ENCODE results near the gene TMEM202. TPM values are rescaled to one million over a fixed set of nuclear protein-coding genes. Genes with fewer than 3 reads are reported as not detected.

TMEM202 gene
- total and polyA plus RNA-seq, 2 donors (not counting 3 experiments of a cell fraction or from before 2014, with no cell fraction given): not detected

- H3K27me3 ChIP-seq (ENCODE audit: control insufficient read depth in 2 of 2, insufficient read depth in 2 of 2, low read length in 2 of 2): no peaks in the 10 kb centered on the region
- no peak overlapping the region for H3K4me2 ChIP-seq (ENCODE audit: insufficient read depth, low read length)
- BruUV-seq (replicated peaks): no TSS peak
- ChIA-PET POLR2A (no interaction called here), CTCF (interaction anchor here (1.3 kb wide), 1 partner anchor 159 kb away, joined by 3 read pairs; no protein-coding TSS in a partner anchor)
- H3K27ac ChIP-seq (ENCODE audit: insufficient read depth, low read depth, low read length): no peak overlapping the region
- intact Hi-C loops (cut with micrococcal nuclease): no loop called here
- DNase-seq (ENCODE audit: low read depth, low spot score): peak; percentile 59
- H3K36me3 ChIP-seq (ENCODE audit: control insufficient read depth in 2 of 2, extremely low read depth in 1 of 2, insufficient read depth in 2 of 2, low read length in 2 of 2): peaks cover 5 to 12% of the 10 kb centered on the region in 2 experiments
- FAIRE-seq: peak; percentile 70
- no peaks in the 10 kb centered on the region for H3K9me3 ChIP-seq (replicated peaks; ENCODE audit: control insufficient read depth, insufficient read depth, low read length)
- peaks cover 8% of the 10 kb centered on the region for H3K4me1 ChIP-seq (ENCODE audit: control insufficient read depth, extremely low read depth, insufficient read depth, low read length)
- H4K20me1 ChIP-seq (replicated peaks; ENCODE audit: control insufficient read depth, extremely low read depth, insufficient read depth, low read length): no peaks in the 10 kb centered on the region
- dilution Hi-C loops (cut with MboI; ENCODE audit: extremely low pct_ligation_motif_present, low sequenced_read_pairs): no loop called here
- no peak overlapping the region for H2AFZ ChIP-seq (ENCODE audit: low read depth, low read length)
- no peak overlapping the region for H3K4me3 ChIP-seq (replicated peaks in 1 of 3; ENCODE audit: insufficient read depth in 1 of 3, low read depth in 1 of 3, low read length in 3 of 3)
- TF ChIP-seq MAX (IDR thresholded peaks at IDR 0.05; ENCODE audit: insufficient read depth, insufficient read length) (peak; percentile 8), POLR2AphosphoS5 (IDR thresholded peaks at IDR 0.05; ENCODE audit: insufficient read depth, low read depth, low read length) (no peak)
- H3K79me2 ChIP-seq (ENCODE audit: control insufficient read depth, insufficient read depth, low read length): peaks cover 2% of the 10 kb centered on the region
- peaks cover 5% of the 10 kb centered on the region for H3K9me1 ChIP-seq (replicated peaks; ENCODE audit: control insufficient read depth, extremely low read depth, insufficient read depth, low read length)
- no peak overlapping the region for H3K9ac ChIP-seq (replicated peaks; ENCODE audit: extremely low read depth, insufficient read depth, low read length)
Observed at GRCh38 chr15:72358650-72359171, 39.4 kb upstream of the TMEM202 start.

- FAIRE-seq: no peak
- peaks cover 2% of the 10 kb centered on the region for H3K79me2 ChIP-seq (ENCODE audit: control insufficient read depth, insufficient read depth, low read length)
Observed at GRCh38 chr15:72361176-72361575, 36.9 kb upstream of the TMEM202 start.

More at GRCh38 chr15:72361176-72361575, 36.9 kb upstream of the TMEM202 start:
- peaks cover under 1 to 4% of the 10 kb centered on the region in 2 experiments for H3K36me3 ChIP-seq (ENCODE audit: control insufficient read depth in 2 of 2, extremely low read depth in 1 of 2, insufficient read depth in 2 of 2, low read length in 2 of 2)
- no peak overlapping the region for H3K9ac ChIP-seq (replicated peaks; ENCODE audit: extremely low read depth, insufficient read depth, low read length)
- H3K4me1 ChIP-seq (ENCODE audit: control insufficient read depth, extremely low read depth, insufficient read depth, low read length): peaks cover 8% of the 10 kb centered on the region
- no peak overlapping the region for H3K4me3 ChIP-seq (replicated peaks in 1 of 3; ENCODE audit: insufficient read depth in 1 of 3, low read depth in 1 of 3, low read length in 3 of 3)
- dilution Hi-C loops (cut with MboI; ENCODE audit: extremely low pct_ligation_motif_present, low sequenced_read_pairs) (no loop called here), intact Hi-C loops (cut with micrococcal nuclease) (no loop called here)
- no peaks in the 10 kb centered on the region for H3K27me3 ChIP-seq (ENCODE audit: control insufficient read depth in 2 of 2, insufficient read depth in 2 of 2, low read length in 2 of 2)
- no peak overlapping the region for H3K4me2 ChIP-seq (ENCODE audit: insufficient read depth, low read length)
- ChIA-PET POLR2A (no interaction called here), CTCF (interaction anchor here (1.0 kb wide), 1 partner anchor 48 kb away, joined by 4 read pairs; no protein-coding TSS in a partner anchor)
- H3K9me3 ChIP-seq (replicated peaks; ENCODE audit: control insufficient read depth, insufficient read depth, low read length): no peaks in the 10 kb centered on the region
- peaks cover 5% of the 10 kb centered on the region for H3K9me1 ChIP-seq (replicated peaks; ENCODE audit: control insufficient read depth, extremely low read depth, insufficient read depth, low read length)
- BruUV-seq (replicated peaks): no TSS peak
- H2AFZ ChIP-seq (ENCODE audit: low read depth, low read length): no peak overlapping the region
- no peak overlapping the region for H3K27ac ChIP-seq (ENCODE audit: insufficient read depth, low read depth, low read length)
- H4K20me1 ChIP-seq (replicated peaks; ENCODE audit: control insufficient read depth, extremely low read depth, insufficient read depth, low read length): no peaks in the 10 kb centered on the region
- DNase-seq (ENCODE audit: low read depth, low spot score): no peak
- no peak for TF ChIP-seq MAX (IDR thresholded peaks at IDR 0.05; ENCODE audit: insufficient read depth, insufficient read length)
- TF ChIP-seq EZH2 (IDR thresholded peaks at IDR 0.05; ENCODE audit: borderline replicate concordance, low read depth, low read length, severe bottlenecking): no peak
- TF ChIP-seq MYC (IDR thresholded peaks at IDR 0.05; ENCODE audit: low read depth, low read length): no peak
- TF ChIP-seq GATA2 (IDR thresholded peaks at IDR 0.05; ENCODE audit: insufficient read depth, insufficient read length, low read depth, low read length): no peak
- TF ChIP-seq FOS (IDR thresholded peaks at IDR 0.05; ENCODE audit: borderline replicate concordance, insufficient read depth, low read length): no peak
- no peak for TF ChIP-seq POLR2AphosphoS5 (IDR thresholded peaks at IDR 0.05; ENCODE audit: insufficient read depth, low read depth, low read length)
